ENCODE data around the gene APBB1. TPM values are rescaled to one million over a fixed set of nuclear protein-coding genes. Genes with fewer than 3 reads are reported as not detected.

APBB1 gene
- total RNA-seq, 2 donors from 2014 or later = 79.8 to 80.9 TPM

DNA sequence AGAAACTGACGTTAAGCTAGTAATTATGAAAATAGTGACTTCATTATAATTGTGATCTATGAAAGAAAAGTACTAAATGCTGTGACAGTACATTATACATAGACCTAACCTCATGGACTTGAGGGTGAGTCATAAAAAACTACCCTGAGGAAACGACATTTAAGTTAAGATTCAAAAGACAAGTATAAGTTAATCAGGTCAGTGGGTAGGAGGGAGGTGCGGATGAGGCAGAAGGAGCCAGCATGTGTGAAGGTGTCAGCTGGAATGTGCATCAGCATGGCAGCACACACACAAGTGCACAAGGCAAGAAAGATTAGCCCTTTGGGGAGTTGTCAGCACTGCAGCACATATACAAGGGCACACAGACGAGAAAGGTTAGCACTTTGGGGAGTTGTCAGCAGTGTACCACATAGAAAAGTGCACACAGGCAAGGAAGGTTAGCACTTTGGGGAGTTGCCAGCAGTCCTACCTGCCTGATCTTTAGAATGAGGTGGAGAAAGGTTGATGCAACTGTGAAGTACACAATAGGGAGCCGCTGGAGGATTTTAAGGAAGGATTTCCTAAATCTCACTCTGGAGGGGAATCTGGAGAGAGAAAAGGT lies 67.0 kb downstream of the APBB1 start:
- TF ChIP-seq CTCF (IDR thresholded peaks at IDR 0.05) = no peak
- H3K36me3 ChIP-seq = no peaks in the 10 kb centered on the region

DNA sequence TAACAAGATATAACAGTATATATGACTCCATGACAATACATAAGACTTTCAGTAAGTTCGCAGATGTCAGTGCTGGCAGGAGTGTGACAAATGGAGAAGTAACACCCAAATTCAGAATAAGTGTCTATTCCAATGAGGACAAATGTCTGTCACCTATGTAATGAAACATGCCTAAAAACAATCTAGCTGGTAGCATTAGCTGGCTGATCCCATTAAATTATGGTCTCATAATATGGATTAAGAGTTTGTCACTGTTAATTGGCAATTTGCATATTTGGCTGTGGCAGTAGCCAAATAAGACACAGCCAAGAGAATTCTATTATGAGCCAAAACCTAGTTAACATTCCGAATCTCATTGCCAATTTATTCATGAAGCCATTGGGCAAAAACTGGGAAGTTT lies 68.4 kb downstream of the APBB1 start:
- H3K4me1 ChIP-seq = no peaks in the 10 kb centered on the region
- no peak for DNase-seq (ENCODE audit: low spot score)
- H3K27ac ChIP-seq = no peak overlapping the region
- H3K9me3 ChIP-seq = no peaks in the 10 kb centered on the region
- H3K27me3 ChIP-seq = no peaks in the 10 kb centered on the region
- H3K4me3 ChIP-seq = no peak overlapping the region
- no peak for TF ChIP-seq CTCF (IDR thresholded peaks at IDR 0.05)
- no peaks in the 10 kb centered on the region for H3K36me3 ChIP-seq

More for the DNA sequence above, 67.0 kb downstream of the APBB1 start:
- DNase-seq (ENCODE audit: low spot score) = no peak
- no peak overlapping the region for H3K4me3 ChIP-seq
- no peaks in the 10 kb centered on the region for H3K9me3 ChIP-seq
- no peak overlapping the region for H3K27ac ChIP-seq
- no peaks in the 10 kb centered on the region for H3K27me3 ChIP-seq
- H3K4me1 ChIP-seq = no peaks in the 10 kb centered on the region

GRCh38 chr11:6350043-6350442 lies 68.9 kb downstream of the APBB1 start:
- TF ChIP-seq CTCF (IDR thresholded peaks at IDR 0.05) = no peak
- H3K27me3 ChIP-seq = no peaks in the 10 kb centered on the region

GRCh38 chr11:6345366-6345765 lies 73.5 kb downstream of the APBB1 start:
- no peaks in the 10 kb centered on the region for H3K36me3 ChIP-seq
- TF ChIP-seq CTCF (IDR thresholded peaks at IDR 0.05) = no peak
- no peak overlapping the region for H3K4me3 ChIP-seq
- DNase-seq (ENCODE audit: low spot score) = no peak
- H3K9me3 ChIP-seq = no peaks in the 10 kb centered on the region
- H3K27me3 ChIP-seq = no peaks in the 10 kb centered on the region
- no peak overlapping the region for H3K27ac ChIP-seq
- H3K4me1 ChIP-seq = no peaks in the 10 kb centered on the region

More at GRCh38 chr11:6350043-6350442, 68.9 kb downstream of the APBB1 start:
- H3K4me1 ChIP-seq = no peaks in the 10 kb centered on the region
- DNase-seq (ENCODE audit: low spot score) = no peak
- no peak overlapping the region for H3K4me3 ChIP-seq
- H3K9me3 ChIP-seq = no peaks in the 10 kb centered on the region
- no peaks in the 10 kb centered on the region for H3K36me3 ChIP-seq
- H3K27ac ChIP-seq = no peak overlapping the region

Other genes starting within 250 kb of the APBB1 start
- gene OR52B2, start 248.8 kb downstream of the APBB1 start, total RNA-seq = not detected
- gene OR52W1, start 219.9 kb downstream of the APBB1 start, total RNA-seq = not detected
- gene C11orf42, start 213.5 kb downstream of the APBB1 start, total RNA-seq = not detected
- 10 to 100 TPM; 26.7 to 37.6 TPM for gene FHIP1B, start 184.5 kb downstream of the APBB1 start, total RNA-seq
- gene CNGA4, start 180.0 kb downstream of the APBB1 start, total RNA-seq = not detected
- not detected for gene CCKBR, start 159.3 kb downstream of the APBB1 start, total RNA-seq
- 10 to 100 TPM; 84.8 to 86.7 TPM for gene CAVIN3, start 98.6 kb downstream of the APBB1 start, total RNA-seq
- gene SMPD1, start 28.6 kb downstream of the APBB1 start, total RNA-seq = 10 to 100 TPM; 44.5 to 71.7 TPM
- under 1 TPM in 1 of 2 donors, not detected in 1; 0.20 TPM for gene HPX, start 21.9 kb upstream of the APBB1 start, total RNA-seq
- gene TRIM3, start 54.8 kb upstream of the APBB1 start, total RNA-seq = 10 to 100 TPM in 1 of 2 donors, 1 to 10 TPM in 1; 7.1 to 19.5 TPM
- 10 to 100 TPM; 19.2 to 34.1 TPM for gene ARFIP2, start 62.2 kb upstream of the APBB1 start, total RNA-seq
- gene TIMM10B, start 62.4 kb upstream of the APBB1 start, total RNA-seq = 10 to 100 TPM; 19.8 to 22.6 TPM
- gene DNHD1, start 78.2 kb upstream of the APBB1 start, total RNA-seq = 1 to 10 TPM; 4.4 to 4.8 TPM
- gene RRP8, start 184.5 kb upstream of the APBB1 start, total RNA-seq = 10 to 100 TPM in 1 of 2 donors, 1 to 10 TPM in 1; 9.7 to 12.2 TPM
- 100 to 1,000 TPM; 142 to 193 TPM for gene ILK, start 184.7 kb upstream of the APBB1 start, total RNA-seq
- 10 to 100 TPM; 26.6 to 54.0 TPM for gene TAF10, start 193.1 kb upstream of the APBB1 start, total RNA-seq
- 10 to 100 TPM; 48.8 to 83.1 TPM for gene TPP1, start 200.3 kb upstream of the APBB1 start, total RNA-seq
- 10 to 100 TPM in 1 of 2 donors, 1 to 10 TPM in 1; 9.3 to 23.0 TPM for gene DCHS1, start 236.7 kb upstream of the APBB1 start, total RNA-seq

All from right atrium auricular region (tissue), 2 donors.